CD4-positive, alpha-beta T cell treated with Interleukin-4 for 4 hours (primary cell): ENCODE results near the gene COL4A1.

Experiments used
- DNase-seq: peaks from one replicate; pipeline ENCODE4 v3.0.0-alpha.2; 2020

The COL4A1 gene

GRCh38 chr13:110308656-110309359 is 1.9 kb upstream of the COL4A1 start:
- DNase-seq, result no peak

- no peak for DNase-seq
These were observed 1.1 kb upstream of the COL4A1 start for GRCh38 chr13:110307767-110308655.

- no peak for DNase-seq
These were observed 507 bp downstream of the COL4A1 start for GRCh38 chr13:110306340-110306959.

GRCh38 chr13:110305949-110306339 is 1.0 kb downstream of the COL4A1 start:
- DNase-seq, result no peak

- no peak for DNase-seq
These were observed 1.4 kb downstream of the COL4A1 start for GRCh38 chr13:110305544-110305943.

GRCh38 chr13:110305001-110305400 is 2.0 kb downstream of the COL4A1 start:
- no peak for DNase-seq

GRCh38 chr13:110304256-110304655 is 2.7 kb downstream of the COL4A1 start:
- no peak for DNase-seq

- no peak for DNase-seq
These were observed 3.3 kb downstream of the COL4A1 start for GRCh38 chr13:110303644-110304043.

GRCh38 chr13:110302997-110303396 is 4.0 kb downstream of the COL4A1 start:
- DNase-seq, result no peak

GRCh38 chr13:110301606-110302553 is 5.1 kb downstream of the COL4A1 start:
- DNase-seq, result no peak

- DNase-seq, result no peak
These were observed 5.9 kb downstream of the COL4A1 start for GRCh38 chr13:110301083-110301482.

GRCh38 chr13:110300090-110300815 is 6.7 kb downstream of the COL4A1 start:
- DNase-seq, result no peak

GRCh38 chr13:110299283-110299840 is 7.6 kb downstream of the COL4A1 start:
- no peak for DNase-seq

GRCh38 chr13:110298505-110299282 is 8.3 kb downstream of the COL4A1 start:
- DNase-seq, result no peak

GRCh38 chr13:110297766-110298504 is 9.0 kb downstream of the COL4A1 start:
- no peak for DNase-seq

- DNase-seq, result no peak
These were observed 9.9 kb downstream of the COL4A1 start for GRCh38 chr13:110297011-110297410.

- no peak for DNase-seq
These were observed 12.3 kb downstream of the COL4A1 start for GRCh38 chr13:110294622-110295021.

GRCh38 chr13:110294146-110294545 is 12.8 kb downstream of the COL4A1 start:
- DNase-seq, result no peak

- no peak for DNase-seq
These were observed 13.3 kb downstream of the COL4A1 start for GRCh38 chr13:110293649-110294048.

- DNase-seq, result no peak
These were observed 13.9 kb downstream of the COL4A1 start for GRCh38 chr13:110293037-110293436.
